ENCODE data around the gene UNC13B. TPM values are rescaled to one million over a fixed set of nuclear protein-coding genes. Genes with fewer than 3 reads are reported as not detected.

UNC13B gene
- total RNA-seq, 1 experiment from 2014 or later = 48.2 TPM

DNA sequence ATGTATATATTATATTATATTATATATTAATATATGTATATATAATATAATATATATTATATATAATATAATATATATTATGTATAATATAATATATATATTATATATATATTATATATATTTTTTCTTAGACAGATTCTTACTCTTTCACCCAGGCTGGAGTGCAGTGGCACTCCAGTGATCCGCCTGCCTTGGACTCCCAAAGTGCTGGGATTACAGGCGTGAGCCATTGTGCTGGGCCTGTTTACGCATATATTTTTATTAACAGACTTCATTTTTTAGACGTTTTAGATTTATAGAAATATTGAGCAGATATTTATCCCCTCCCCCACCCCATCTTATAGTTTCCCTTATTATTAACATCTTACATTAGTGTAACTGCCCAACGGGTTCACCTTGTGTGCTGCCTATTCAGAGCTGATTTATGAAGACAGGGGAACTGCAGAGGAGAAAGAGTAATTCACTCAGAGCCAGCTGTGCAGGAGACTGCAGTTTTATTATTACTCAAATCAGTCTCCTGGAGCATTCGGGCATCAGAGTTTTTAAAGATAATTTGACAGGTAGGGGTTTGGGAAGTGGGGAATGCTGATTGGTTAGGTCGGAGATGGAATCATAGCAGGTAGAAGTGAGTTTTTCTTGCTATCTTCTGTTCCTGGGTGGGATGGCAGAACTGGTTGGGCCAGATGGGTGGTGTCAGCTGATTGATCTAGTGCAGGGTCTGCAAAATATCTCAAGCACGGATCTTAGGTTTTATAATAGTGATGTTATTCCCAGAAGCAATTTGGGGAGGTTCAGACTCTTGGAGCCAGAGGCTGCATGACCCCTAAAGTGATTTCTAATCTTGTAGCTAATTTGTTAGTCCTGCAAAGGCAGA is 93.4 kb downstream of the UNC13B start:
- peaks cover 3% of the 10 kb centered on the region; the same call in 1 of the 2 replicates for H3K4me1 ChIP-seq (ENCODE audit: insufficient read depth, low read length)
- no peak overlapping the region for H2BK5ac ChIP-seq (ENCODE audit: insufficient read length, low read length)
- no peak overlapping the region for H3K14ac ChIP-seq (ENCODE audit: insufficient read depth, low read length)
- no peaks in the 10 kb centered on the region for H3K79me1 ChIP-seq (ENCODE audit: insufficient read depth, low read depth, low read length, poor library complexity, severe bottlenecking)
- TF ChIP-seq, protein P1, sequence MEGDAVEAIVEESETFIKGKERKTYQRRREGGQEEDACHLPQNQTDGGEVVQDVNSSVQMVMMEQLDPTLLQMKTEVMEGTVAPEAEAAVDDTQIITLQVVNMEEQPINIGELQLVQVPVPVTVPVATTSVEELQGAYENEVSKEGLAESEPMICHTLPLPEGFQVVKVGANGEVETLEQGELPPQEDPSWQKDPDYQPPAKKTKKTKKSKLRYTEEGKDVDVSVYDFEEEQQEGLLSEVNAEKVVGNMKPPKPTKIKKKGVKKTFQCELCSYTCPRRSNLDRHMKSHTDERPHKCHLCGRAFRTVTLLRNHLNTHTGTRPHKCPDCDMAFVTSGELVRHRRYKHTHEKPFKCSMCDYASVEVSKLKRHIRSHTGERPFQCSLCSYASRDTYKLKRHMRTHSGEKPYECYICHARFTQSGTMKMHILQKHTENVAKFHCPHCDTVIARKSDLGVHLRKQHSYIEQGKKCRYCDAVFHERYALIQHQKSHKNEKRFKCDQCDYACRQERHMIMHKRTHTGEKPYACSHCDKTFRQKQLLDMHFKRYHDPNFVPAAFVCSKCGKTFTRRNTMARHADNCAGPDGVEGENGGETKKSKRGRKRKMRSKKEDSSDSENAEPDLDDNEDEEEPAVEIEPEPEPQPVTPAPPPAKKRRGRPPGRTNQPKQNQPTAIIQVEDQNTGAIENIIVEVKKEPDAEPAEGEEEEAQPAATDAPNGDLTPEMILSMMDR (conservative IDR thresholded peaks at IDR 0.05) = no peak
- no peaks in the 10 kb centered on the region for H3K79me2 ChIP-seq (ENCODE audit: insufficient read depth, low read length)
- no peak overlapping the region for H3K18ac ChIP-seq (ENCODE audit: insufficient read length, low read depth, low read length)
- no peaks in the 10 kb centered on the region; a peak in 1 of 7 replicates for H3K36me3 Mint-ChIP-seq (ENCODE audit: insufficient read depth in 1 of 3, low read depth in 3 of 3)
- H4K5ac ChIP-seq (ENCODE audit: insufficient read length, low read depth, low read length) = no peak overlapping the region
- H3K4me1 Mint-ChIP-seq = peaks cover 7% of the 10 kb centered on the region in 2 experiments; a peak in 3 of 4 replicates
- DNase-seq = no peak
- no peaks in the 10 kb centered on the region for H3K9me3 ChIP-seq (ENCODE audit: control insufficient read depth, low read depth, low read length)
- H2BK20ac ChIP-seq (ENCODE audit: low read depth, low read length, poor library complexity, severe bottlenecking) = no peak overlapping the region
- H3K9ac ChIP-seq (ENCODE audit: extremely low read depth, insufficient read length, low read length) = no peak overlapping the region
- no peak overlapping the region for H4K8ac ChIP-seq (replicated peaks; ENCODE audit: insufficient read length, low read depth, low read length)
- no peaks in the 10 kb centered on the region for H4K20me1 ChIP-seq (ENCODE audit: control insufficient read depth, insufficient read depth, insufficient read length)
- H3K4me2 ChIP-seq (ENCODE audit: insufficient read depth, insufficient read length, low read length) = no peak overlapping the region
- no peaks in the 10 kb centered on the region for H3K23me2 ChIP-seq (ENCODE audit: insufficient read length, low read depth, low read length, poor library complexity, severe bottlenecking)
- H2AK5ac ChIP-seq (ENCODE audit: insufficient read length, low read length) = no peak overlapping the region
- no peak overlapping the region for H3K27ac Mint-ChIP-seq
- H2BK15ac ChIP-seq (ENCODE audit: low read depth, low read length) = no peak overlapping the region
- H3K4me3 Mint-ChIP-seq = no peak overlapping the region; a peak in 1 of 5 replicates
- no peak overlapping the region for H2BK120ac ChIP-seq (ENCODE audit: low read depth, low read length, poor library complexity, severe bottlenecking)
- H2BK12ac ChIP-seq (ENCODE audit: insufficient read length, low read depth, low read length) = no peak overlapping the region
- no peak overlapping the region for H4K91ac ChIP-seq (ENCODE audit: insufficient read length, low read depth, low read length)
- no peaks in the 10 kb centered on the region for H3K9me3 Mint-ChIP-seq
- no peak overlapping the region for H3T11ph ChIP-seq (ENCODE audit: low read length)
- no peaks in the 10 kb centered on the region for H3K27me3 ChIP-seq (ENCODE audit: insufficient read depth, low read length)
- H3K27me3 Mint-ChIP-seq (ENCODE audit: low read depth) = no peaks in the 10 kb centered on the region
- H2AFZ ChIP-seq (ENCODE audit: low read length) = no peak overlapping the region
- WGBS (ENCODE audit: extremely low coverage, insufficient read length, low lambda C conversion rate) = no CpG with 5 or more reads among the region's 8 CpGs
- no peak overlapping the region for H3K56ac ChIP-seq (ENCODE audit: insufficient read length, low read depth, low read length)
- H3K23ac ChIP-seq (ENCODE audit: insufficient read length, low read depth, low read length) = no peak overlapping the region
- no peak overlapping the region for H3K27ac ChIP-seq (ENCODE audit: insufficient read length, low read depth, low read length)
- no peak overlapping the region for H3K4ac ChIP-seq (ENCODE audit: low read depth, low read length)
